CD4-positive, alpha-beta T cell treated with Interleukin-6 at 100 ng/mL for 8 hours (primary cell): ENCODE measurements around the gene THSD4.

Experiments used
- DNase-seq: peaks from one replicate; pipeline ENCODE4 v3.0.0-alpha.2; 2020; ENCODE audit warnings: mixed read lengths, low spot score

THSD4 gene

DNA sequence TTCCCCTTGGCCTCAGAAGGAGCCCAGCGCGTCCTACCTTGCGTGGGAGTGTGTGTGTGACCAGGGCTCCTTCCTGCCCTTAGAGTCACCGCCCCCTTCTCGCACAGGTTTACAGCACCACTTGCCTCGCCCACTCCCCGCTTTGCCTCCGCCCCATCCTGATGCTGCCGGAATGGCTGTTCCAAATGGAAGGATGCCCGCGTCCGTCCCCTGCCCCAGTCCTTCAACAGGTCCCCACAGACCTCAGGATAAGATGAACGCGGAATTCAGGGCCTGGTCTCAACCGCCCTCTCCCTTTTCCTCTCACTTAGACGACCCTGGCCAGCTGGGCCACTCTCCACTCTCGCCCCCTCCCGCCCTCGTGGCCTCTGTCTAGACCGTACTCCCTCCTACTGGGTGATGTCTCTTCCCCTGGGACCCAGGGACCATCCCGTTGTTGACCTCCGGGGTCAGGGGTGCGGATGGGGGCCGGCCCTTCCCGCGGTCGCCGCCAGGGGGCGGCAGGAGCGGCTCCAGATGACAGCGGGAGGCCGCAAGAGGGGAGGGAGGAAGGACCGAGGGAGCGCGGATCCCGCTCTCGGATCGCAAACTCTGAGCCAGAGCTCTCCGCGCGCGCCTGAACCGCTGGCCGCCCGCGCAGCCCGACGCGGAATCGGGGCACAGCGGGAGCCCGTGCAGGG is at the start of gene THSD4:
THSD4 (plus strand) TSS at position 585 of the 680 bp plus-strand sequence.
- peak; percentile 15 for DNase-seq

DNA sequence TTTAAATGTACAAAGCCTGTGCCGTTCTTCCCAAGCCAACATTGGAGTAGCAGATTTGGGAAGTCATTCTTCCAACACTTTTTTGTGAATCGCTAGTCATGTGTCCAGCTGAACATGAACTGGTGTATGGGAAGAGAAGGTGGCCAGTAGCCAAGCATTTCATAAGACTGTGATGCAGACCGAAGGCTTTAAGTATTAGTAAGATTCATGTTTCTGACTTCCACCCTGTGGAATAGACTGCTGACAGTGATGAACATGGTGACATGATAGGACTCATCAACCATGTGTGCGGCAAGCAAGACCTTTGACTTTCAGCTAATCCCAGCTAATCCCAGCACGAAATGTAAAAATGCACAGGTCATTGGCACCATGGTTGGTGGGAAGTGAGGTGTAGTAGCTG is 48.3 kb upstream of the THSD4 start:
- no peak for DNase-seq

DNA sequence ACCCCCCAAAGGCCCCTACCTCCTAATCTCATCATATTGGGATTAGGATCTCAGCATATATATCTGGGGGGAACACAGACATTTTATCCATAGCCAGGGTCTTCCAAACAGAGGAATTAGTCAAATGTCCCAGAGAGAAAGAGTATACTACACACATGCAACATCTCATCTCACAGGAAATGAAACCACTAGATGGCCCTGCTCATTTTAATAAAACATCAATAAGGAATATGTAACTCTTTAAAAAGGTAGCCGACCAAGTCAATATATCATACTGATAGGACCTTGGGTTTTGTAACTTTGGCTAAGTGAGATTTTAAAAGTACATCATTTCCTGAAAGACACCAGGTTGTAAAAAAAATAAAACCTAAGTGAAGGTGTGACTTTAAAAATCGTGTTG is 45.6 kb upstream of the THSD4 start:
- no peak for DNase-seq

DNA sequence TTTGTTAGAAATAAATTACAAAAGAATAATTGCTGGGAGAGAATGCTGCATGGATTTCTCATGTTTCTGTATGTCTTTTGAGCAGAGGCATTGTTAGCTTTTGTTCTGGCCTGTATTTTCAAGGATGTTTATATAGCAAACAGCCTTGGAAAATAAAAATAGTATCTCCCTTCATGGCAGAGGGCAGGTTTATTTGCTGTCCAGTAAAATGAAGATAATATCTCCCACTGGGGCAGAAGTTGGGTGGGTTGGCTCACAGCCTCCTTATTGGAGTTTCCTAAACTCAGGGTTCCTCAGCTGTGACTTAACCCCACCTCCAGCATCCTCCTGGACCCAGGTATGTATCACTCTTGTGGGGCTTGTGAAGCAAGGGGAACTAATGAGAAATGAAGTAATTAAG is 43.7 kb upstream of the THSD4 start:
- DNase-seq = no peak

DNA sequence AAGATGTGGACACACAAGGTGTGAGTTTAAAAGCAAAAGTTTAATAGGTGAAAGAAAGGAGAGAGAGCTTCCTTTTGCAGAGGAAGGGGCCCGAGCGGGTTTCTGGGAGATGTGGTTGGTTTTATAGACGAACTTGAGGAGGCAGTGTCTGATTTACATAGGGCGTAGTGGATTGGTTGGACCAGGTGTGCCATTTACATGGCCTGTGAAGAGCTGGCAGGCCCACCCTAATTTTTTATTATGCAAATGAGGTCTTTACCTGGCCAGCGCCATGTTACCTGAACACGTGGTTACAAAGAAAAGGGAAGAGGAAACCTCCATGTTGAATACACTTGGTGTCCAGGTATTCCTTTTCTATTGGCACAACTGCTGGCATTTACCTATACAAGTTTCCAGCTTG is 42.8 kb upstream of the THSD4 start:
- no peak for DNase-seq

DNA sequence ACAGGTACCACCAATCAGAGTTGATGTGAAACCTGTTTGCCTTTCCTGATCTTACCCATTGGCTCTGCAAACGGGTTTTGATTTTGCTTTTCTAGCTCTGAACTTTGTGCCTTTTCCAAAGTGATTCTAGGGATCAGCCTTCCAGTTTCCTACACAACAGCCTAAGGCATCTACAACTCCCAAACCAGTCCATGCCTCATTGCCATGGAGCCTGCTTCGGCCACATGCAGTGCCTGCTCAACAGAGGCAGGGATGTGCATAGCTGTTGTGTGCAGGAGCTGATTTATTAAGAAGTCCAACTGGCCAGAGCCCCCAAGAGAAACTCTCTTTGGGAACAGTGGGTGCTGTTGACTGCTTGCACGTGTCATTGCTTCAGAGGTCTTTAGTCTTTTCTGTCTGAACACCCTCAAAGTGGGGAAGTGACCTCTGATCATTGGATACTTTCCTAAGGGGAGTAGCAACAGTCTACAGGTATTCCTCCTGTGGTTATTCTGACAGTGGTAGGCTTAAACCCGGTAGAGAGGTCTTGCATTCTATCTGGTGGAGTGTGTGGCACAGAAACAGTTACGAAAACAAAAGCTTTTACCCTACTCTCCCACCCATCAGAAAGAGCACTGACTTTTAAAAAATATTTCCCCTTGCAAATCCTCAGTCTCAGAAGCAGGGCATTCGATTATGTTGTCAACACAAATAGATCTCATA is 36.6 kb upstream of the THSD4 start:
- DNase-seq = no peak

DNA sequence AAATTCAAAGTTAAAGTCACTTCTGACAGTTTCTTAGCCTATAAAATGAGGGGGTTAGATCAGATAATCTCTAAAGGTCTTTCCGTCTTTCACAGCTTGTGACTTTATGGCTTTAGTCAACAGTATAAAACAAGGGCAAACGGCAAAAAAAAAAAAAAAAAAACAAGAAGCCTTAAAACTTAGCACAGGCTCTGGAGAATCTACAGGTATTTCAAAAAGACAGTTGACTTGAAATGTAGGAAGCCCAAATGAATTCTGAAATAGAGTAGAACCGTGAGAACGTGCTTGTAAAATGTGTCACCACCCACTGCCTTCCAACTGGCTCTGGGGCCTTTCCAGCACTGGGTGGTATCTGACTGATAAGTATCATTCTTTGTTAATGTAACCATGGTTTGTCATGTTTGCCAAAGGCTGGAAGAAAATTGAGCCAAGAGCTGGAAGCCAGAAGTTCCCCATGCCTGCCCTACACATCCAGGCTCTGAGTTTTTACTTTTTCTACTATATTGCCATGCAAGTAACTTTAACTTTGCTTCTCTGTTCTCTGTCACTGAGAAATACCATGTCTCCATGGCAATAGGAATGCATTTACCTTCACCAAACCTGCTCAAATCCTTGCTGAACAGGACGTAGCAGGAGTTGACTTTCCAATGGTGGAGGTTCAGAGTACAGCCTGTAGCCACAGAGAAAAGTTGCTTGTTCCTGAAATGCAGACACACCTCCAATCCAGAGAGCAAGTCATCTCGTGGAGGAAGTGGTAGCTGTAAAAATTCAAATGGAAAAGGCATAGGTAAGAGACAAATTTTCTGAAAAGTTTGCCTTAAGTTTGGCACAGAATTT is 35.8 kb upstream of the THSD4 start:
- DNase-seq = no peak

DNA sequence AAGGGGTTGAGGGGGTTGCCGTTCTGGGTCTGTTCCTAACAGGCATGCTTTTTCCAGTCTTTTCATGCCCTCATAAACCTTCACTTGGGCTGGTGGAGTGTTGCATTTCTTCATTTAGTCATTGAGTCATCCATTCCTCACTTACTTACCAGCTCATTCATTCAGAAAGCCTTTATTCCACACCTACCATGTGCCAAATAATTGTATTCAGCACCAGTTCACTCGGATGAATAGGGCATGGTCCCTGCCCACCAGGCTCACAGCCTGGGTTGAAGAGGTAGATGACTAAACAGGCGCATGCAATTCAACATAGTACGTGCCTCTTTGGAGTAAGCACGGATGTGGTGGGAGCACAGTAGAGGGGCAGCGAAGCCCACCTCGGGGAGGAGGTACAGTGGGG is 35.1 kb upstream of the THSD4 start:
- no peak for DNase-seq

DNA sequence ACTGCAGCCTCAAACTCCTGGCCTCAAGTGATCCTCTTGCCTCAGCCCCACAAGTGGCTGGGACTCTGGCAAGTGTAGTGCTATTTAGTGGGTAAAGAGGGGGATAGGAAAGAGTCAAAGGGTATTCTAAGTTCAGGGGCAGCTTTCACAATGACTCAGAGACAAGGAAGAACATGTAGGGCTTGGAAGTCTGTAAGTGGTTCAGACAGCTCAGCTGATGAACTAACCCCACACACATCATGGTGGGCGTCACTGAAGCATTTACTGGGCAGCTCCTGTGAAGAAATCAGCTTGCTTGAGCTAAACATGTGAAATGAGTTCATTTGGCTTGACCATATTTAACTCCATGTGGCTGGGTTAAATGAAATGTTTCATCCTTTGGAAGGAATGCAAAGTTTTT is 34.6 kb upstream of the THSD4 start:
- no peak for DNase-seq

DNA sequence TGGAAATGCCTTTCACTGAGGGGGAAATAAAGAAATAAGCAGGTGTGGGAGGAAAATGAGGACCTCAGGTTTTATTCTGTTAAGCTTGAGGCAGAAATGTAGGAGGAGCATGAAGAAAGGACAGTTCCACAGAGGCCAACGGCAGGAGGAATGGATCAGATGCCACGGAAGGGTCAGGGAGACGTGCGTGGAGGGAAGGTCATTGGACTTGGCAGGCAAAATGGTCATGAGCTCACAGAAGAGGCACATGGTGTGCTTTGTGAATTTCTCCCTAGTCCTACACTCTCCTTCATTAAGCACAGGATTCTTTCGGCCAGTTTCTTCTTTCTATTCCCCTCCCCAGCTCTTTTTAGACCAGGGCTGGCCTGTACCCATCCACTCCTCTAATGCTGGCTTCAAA is 32.5 kb upstream of the THSD4 start:
- no peak for DNase-seq

DNA sequence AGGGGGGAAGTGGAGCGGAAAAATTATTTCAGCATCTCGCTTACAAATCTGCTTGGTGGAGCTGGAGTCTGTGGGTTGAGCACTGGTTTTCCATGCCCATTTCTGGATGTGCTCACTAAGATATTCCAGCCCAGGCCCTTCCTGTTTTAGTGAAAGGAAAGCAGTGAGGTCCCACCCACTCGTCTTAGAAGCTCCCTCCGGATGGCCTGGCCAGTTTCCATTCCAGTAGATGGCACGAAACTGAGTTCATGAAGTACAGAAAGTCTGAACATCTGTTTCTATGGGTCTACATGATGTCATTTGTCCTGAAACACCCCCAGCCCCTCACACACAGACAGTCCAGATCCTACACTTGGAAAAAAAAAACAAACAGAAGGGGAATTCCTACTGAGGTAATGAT is 31.9 kb upstream of the THSD4 start:
- no peak for DNase-seq

DNA sequence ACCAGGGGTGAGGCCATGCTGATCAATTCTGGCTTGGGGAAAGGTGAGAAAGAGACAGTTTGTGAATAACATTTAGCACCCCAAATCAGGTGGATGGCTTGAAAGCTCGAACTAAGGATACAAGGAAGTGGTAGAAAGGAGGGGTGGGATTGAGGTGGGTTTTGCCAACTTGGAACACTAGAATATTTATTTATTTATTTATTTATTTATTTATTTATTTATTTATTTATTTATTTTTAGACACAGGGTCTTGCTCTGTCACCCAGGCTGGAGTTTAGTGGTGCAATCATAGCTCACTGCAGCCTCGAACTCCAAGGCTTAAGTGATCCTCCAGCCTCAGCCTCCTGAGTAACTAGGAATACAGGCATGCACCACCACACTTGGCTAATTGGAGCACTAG is 31.0 kb upstream of the THSD4 start:
- no peak for DNase-seq

DNA sequence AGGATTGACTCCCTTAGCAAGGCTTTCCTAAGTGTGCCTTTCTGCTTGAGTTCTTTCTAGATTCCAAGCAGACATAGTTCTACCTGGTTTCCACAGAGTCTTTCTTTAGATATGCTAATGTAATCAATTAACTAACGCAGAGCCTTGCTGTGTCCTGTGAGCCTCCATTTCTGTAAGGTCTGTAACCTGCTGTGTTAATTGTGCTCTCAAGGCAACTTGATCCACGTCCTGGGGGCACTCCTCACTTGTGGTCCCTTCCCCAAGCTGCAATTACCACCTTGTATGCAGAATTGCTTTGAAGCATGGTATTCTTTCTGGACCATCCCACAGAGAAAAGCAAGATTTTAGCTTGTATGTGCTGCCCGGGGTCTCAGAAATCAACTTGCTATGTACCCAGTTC is 29.5 kb upstream of the THSD4 start:
- no peak for DNase-seq

DNA sequence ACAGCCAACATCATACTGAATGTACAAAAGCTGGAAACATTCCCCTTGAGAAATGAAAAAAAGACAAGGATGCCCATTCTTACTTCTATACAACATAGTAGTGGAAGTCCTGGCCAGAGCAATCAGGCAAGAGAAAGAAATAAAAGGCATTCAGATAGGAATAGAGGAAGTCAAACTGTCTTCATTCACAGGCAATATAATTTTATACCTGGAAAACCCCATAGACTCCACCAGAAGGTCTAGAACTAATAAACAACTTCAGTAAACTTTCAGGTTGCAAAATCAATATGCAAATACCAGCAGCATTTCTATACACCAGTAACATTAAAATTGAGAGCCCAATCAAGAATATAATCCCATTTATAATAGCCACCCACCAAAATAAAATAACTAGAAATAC is 27.1 kb upstream of the THSD4 start:
- DNase-seq = no peak

DNA sequence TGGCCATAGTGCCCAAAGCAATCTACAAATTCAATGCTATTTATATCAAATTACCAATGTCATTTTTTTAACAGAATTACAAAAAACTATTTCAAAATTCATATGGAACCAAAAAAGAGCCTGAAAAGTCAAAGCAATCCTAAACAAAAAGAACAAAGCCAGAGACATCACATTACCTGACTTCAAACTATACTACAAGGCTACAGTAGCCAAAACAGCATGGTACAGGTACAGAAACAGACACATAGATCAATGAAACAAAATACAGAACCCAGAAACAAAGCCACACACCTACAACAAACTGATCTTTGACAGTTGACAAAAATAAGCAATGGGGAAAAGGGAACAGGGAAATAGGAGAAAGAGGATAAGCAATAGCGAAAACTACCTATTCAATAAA is 26.6 kb upstream of the THSD4 start:
- no peak for DNase-seq

DNA sequence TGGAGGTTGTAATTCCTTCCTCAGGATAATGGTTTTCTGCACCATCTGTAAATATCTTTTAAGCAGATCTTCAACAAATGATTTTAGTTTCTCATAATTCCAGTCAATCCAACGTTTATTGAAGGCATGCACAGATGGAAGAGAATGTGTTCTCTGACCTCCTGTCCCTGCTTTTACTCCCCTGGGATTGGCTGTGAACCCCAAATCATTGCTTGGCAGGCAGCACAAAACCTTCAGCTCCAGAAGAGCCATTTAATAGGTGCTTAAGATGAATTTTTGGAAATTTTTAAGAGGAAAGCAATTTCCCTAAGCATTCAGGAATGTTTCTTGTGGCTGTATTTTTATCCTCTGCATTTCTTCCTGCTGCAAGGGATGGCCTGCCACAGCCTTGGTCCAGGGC is 25.5 kb upstream of the THSD4 start:
- no peak for DNase-seq

DNA sequence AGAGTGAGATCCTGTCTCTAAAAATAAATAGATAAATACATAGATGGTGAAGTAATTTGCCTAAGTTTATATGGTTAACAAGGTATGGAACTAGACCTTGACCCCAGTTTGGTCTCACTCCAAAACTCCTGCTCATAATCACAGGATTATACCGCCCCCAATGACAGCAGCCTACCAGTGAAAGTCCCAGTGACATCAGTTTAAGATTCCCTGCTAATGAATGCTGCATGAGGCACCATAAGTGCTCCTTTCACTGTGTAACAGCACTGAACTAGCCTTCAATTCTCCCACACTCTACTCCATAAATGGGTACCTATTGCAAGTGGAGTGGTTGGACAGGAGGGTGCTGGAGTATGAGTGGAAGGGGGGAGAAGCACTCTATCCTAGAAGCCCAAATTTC is 23.7 kb upstream of the THSD4 start:
- no peak for DNase-seq

DNA sequence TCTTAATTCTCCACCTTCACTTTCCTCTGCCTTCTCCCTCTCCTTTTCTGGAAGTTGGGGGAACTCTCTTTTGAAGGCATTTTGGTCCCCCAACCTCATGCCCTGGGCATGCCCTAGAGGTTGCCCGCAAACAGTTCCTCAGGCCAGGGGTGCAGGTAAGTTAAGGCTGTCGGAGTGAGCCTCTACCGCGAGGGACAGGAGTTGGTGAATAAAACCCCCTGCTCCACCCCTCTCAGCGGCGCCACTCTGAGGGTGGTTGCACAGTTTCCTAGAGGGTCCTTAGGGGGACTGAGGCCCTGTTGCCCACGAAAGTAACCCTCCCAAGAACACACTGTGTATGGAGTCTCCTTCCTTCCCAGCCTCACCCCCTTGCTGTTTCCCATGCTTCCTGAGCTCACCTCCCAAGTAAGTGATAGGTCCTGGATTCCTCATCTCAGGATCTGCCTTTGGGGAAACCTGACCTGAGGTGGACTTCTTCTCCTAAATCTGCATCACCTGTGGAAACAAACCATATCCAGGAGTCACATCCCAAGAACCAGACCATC is 23.1 kb upstream of the THSD4 start:
- no peak for DNase-seq

DNA sequence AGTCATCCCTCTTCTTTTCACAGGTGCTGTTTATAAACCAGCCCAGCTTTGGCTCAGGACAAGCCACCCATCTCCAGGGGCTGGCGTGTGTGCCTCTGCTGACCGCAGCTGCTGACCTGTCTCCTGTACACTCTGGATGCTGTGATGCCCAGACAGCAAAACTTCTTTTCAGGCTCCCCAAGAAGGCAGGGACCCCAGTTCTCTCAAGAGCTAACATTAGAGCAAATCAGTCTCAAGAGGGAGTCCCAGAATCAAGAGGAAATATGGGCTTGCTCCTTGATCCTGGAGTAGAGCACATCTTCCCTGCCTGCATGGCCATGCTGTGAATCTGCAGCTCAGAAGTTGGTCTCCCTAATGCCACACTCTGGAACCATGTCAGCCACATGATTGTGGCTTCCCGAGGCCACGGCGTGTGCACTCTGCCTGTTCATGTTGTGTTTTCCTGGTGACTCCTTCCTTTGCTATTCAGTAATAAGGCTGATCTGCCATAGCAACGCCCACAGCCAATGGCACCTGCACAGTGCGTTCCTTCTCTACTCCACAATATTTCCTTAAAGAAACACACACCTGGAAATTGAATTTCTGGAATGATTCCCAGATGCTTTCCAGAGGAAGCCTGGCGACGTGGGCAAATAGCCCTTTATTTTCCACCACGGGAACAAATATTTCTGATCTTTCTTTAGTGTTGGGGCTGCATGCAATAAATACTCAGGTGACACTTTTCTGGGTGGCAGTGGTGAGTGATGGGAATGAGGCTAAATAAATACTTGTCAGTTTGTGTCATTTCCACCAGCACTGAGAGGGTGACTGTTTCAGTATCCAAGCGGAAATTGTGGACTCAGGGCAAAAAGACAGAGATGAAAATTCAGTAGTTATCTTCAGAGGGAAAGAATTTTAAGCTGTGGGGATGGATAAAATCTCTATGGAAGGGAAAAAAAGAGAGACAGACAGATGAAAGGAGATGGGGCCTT is 21.9 kb upstream of the THSD4 start:
- no peak for DNase-seq

DNA sequence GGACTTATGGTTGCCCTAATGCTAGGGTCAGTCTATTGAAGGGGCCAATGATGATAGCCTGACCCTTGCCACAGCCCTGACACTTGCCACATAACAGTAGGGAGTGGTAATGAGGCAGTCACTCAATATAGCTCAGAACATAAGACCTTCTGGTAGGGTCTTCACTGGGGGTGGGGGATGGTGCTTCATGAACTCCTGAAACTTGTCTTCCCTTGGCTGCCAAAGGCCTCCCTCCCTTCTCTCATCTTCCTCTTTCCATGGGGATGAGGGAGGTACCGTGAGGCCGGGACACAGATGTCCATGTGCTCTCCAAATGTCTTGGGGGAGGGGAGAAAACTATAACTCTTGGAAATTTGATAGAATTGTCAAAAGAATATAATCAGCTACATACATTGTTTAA is 21.1 kb upstream of the THSD4 start:
- DNase-seq = no peak

DNA sequence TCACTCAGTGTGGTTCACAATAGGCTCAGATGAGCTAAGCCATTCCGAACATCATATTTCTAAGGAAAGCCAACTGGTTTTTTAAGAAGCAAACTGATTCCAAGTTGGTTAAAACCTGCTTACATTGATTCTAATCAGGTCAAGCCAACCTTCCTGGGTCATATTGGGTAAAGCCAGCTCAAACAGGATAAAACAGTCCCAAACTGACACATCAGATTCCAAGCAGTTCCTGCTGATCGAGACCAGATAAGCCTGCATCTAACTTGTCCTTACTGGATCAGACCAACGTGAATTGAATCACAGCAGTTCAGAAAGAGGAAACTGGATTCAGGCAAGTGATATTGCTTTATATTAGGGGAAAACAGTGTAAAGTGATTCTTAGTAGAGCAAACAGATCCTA is 18.6 kb upstream of the THSD4 start:
- no peak for DNase-seq

DNA sequence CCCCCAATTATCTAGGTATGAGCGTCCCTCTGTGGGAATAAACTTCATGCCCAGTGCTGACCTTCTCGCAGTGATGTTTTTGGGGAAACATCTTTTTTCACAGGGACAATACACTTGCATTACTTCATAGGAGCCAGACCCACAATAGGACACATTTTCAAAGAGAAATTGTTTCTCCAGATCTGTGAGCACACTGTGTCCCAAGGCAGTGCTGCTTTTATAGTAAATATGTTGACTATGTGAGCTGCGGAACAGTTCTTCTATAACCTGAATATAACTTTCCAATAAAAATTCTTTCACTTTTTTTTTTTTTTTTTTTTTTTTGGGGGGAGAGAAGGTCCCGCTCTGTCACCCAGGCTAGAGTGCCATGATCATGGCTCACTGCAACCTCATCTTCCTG is 17.4 kb upstream of the THSD4 start:
- no peak for DNase-seq
